Endothelial cell of umbilical vein (primary cell): ENCODE data around the gene COX4I1. TPM values are rescaled to one million over a fixed set of nuclear protein-coding genes. Genes with fewer than 3 reads are reported as not detected.

ENCODE experiments used
- BruUV-seq: library from RNA; stranded (reverse); fragments of 400-500 nt; replicated peaks from 2 replicates; lab custom pipeline; 2021; lab: Mats Ljungman, UMichigan
- CTCF ChIA-PET: fragments of 300-600, 350-600 bp; sonication (Branson Sonifier 250); formaldehyde crosslinking; loops from one replicate; lab custom pipeline; 2021; ENCODE audit warnings: antibody characterized with exemption, inconsistent platforms; lab: Charles Lee
- POLR2A ChIA-PET: fragments of 300-600, 350-600 bp; sonication (Branson Sonifier 250); formaldehyde crosslinking; loops from one replicate; lab custom pipeline; 2021; ENCODE audit warnings: antibody characterized with exemption, inconsistent platforms; lab: Charles Lee
- DNase-seq: peaks from one replicate; pipeline ENCODE4 v3.0.0-alpha.2; 2011; ENCODE audit warnings: low read depth, low spot score
- FAIRE-seq: peaks from 2 replicates; lab custom pipeline; 2011; peaks lifted over from hg19 to GRCh38; lab: Jason Lieb, UNC
- H2AFZ ChIP-seq: 2 replicates; pipeline ENCODE4 v1.6.0; 2012; ENCODE audit warnings: low read depth, low read length, control low read depth, inconsistent platforms
- H3K27ac ChIP-seq: 2 replicates; pipeline ENCODE4 v1.5.1; 2011; ENCODE audit warnings: low read depth, mild to moderate bottlenecking, control low read depth, low read length, moderate library complexity; ENCODE audit not compliant: insufficient read depth
- H3K27me3 ChIP-seq, 2 experiments: 2 replicates each; pipeline versions ENCODE4 v1.6.0 to v1.6.1; 2011; ENCODE audit warnings: low read length in 2 of 2, mixed read lengths in 1 of 2; ENCODE audit not compliant: control insufficient read depth in 2 of 2, insufficient read depth in 2 of 2
- H3K36me3 ChIP-seq, 2 experiments: 2 replicates in 1 of 2; 3 replicates in 1 of 2; pipeline ENCODE4 v1.5.1; 2011; ENCODE audit warnings: low read length in 2 of 2, mild to moderate bottlenecking in 1 of 2, moderate library complexity in 1 of 2; ENCODE audit not compliant: control insufficient read depth in 2 of 2, insufficient read depth in 2 of 2; ENCODE audit errors: extremely low read depth in 1 of 2
- H3K4me1 ChIP-seq: 3 replicates; pipeline ENCODE4 v1.5.1; 2011; ENCODE audit warnings: mild to moderate bottlenecking, low read length; ENCODE audit not compliant: control insufficient read depth, insufficient read depth; ENCODE audit errors: extremely low read depth
- H3K4me2 ChIP-seq: 2 replicates; pipeline ENCODE4 v1.6.1; 2011; ENCODE audit warnings: low read length, control low read depth, mixed read lengths; ENCODE audit not compliant: insufficient read depth
- H3K4me3 ChIP-seq, 3 experiments: fragments of 200-600 bp in 1 of 3; sonication (generic), shearing (Covaris generic) in 1 of 3; replicated peaks in 1 of 3; 2 replicates each; pipeline ENCODE4 v1.5.1; 2011 to 2016; ENCODE audit warnings: control low read depth in 3 of 3, low read length in 3 of 3, mild to moderate bottlenecking in 2 of 3, inconsistent platforms in 1 of 3, low read depth in 1 of 3, moderate library complexity in 1 of 3; ENCODE audit not compliant: insufficient read depth in 1 of 3
- H3K79me2 ChIP-seq: 2 replicates; pipeline ENCODE4 v1.6.0; 2012; ENCODE audit warnings: low read length, inconsistent platforms; ENCODE audit not compliant: control insufficient read depth, insufficient read depth
- H3K9ac ChIP-seq: replicated peaks from 2 replicates; pipeline ENCODE3; 2011; ENCODE audit warnings: low read length, control low read depth; ENCODE audit not compliant: insufficient read depth; ENCODE audit errors: extremely low read depth
- H3K9me1 ChIP-seq: replicated peaks from 3 replicates; pipeline ENCODE4 v1.6.0; 2011; ENCODE audit warnings: mild to moderate bottlenecking, low read length; ENCODE audit not compliant: control insufficient read depth, insufficient read depth; ENCODE audit errors: extremely low read depth
- H3K9me3 ChIP-seq: replicated peaks from 2 replicates; pipeline ENCODE4 v1.5.1; 2012; ENCODE audit warnings: low read length, inconsistent platforms; ENCODE audit not compliant: control insufficient read depth, insufficient read depth
- H4K20me1 ChIP-seq: replicated peaks from 2 replicates; pipeline ENCODE3; 2011; ENCODE audit warnings: mild to moderate bottlenecking, low read length; ENCODE audit not compliant: control insufficient read depth, insufficient read depth; ENCODE audit errors: extremely low read depth
- CTCF ChIP-seq, 2 donors: IDR thresholded peaks; 1 replicate in 1 of 2; 2 replicates in 1 of 2; pipeline ENCODE4 v1.5.1; 2011; ENCODE audit warnings: low read length in 2 of 2, mild to moderate bottlenecking in 2 of 2, moderate library complexity in 2 of 2, control low read depth in 1 of 2, inconsistent platforms in 1 of 2, low read depth in 1 of 2; ENCODE audit not compliant: insufficient read depth in 1 of 2; ENCODE audit errors: extremely low read depth in 1 of 2
- EZH2 ChIP-seq: IDR thresholded peaks from 2 replicates; pipeline ENCODE4 v1.6.1; 2012; ENCODE audit warnings: borderline replicate concordance, low read depth, mild to moderate bottlenecking, moderate library complexity, low read length, inconsistent platforms; ENCODE audit not compliant: severe bottlenecking
- FOS ChIP-seq: IDR thresholded peaks from 2 replicates; pipeline ENCODE4 v1.6.1; 2011; ENCODE audit warnings: mild to moderate bottlenecking, low read length, moderate library complexity, borderline replicate concordance; ENCODE audit not compliant: insufficient read depth
- GATA2 ChIP-seq: IDR thresholded peaks from 2 replicates; pipeline ENCODE4 v1.7.0; 2011; ENCODE audit warnings: low read depth, mild to moderate bottlenecking, moderate library complexity, mixed read lengths, low read length; ENCODE audit not compliant: insufficient read length, insufficient read depth
- JUN ChIP-seq: IDR thresholded peaks from 2 replicates; pipeline ENCODE4 v1.6.1; 2011; ENCODE audit warnings: borderline replicate concordance, low read depth; ENCODE audit not compliant: insufficient read length, insufficient read depth
- MAX ChIP-seq: IDR thresholded peaks from 2 replicates; pipeline ENCODE4 v1.6.1; 2011; ENCODE audit not compliant: insufficient read depth, insufficient read length
- MYC ChIP-seq: IDR thresholded peaks from one replicate; pipeline ENCODE4 v1.6.1; 2011; ENCODE audit warnings: mild to moderate bottlenecking, low read depth, low read length
- POLR2A ChIP-seq: IDR thresholded peaks from 2 replicates; pipeline ENCODE4 v1.6.1; 2012; ENCODE audit warnings: low read depth, mild to moderate bottlenecking, control low read depth, low read length
- POLR2AphosphoS5 ChIP-seq: IDR thresholded peaks from 2 replicates; pipeline ENCODE4 v1.6.1; 2012; ENCODE audit warnings: low read depth, mild to moderate bottlenecking, control low read depth, low read length, moderate library complexity; ENCODE audit not compliant: insufficient read depth
- dilution Hi-C: fragments of 300-500 bp; cut with MboI; formaldehyde crosslinking; loops from one replicate; pipeline ENCODE4 v1.15.0; 2019; ENCODE audit warnings: low sequenced_read_pairs; ENCODE audit not compliant: extremely low pct_ligation_motif_present
- intact Hi-C: fragments of 100-400 bp; cut with micrococcal nuclease; formaldehyde crosslinking; loops from one replicate; pipeline ENCODE4 v1.10.0; 2022
- polyA plus RNA-seq, 4 experiments: library from polyadenylated mRNA; depleted of rRNA in 3 of 4; stranded (reverse) in 3 of 4; unstranded in 1 of 4; fragments of >200 nt; gene quantifications; 2 replicates each; pipeline versions ENCODE4 v1.2.1 to v1.2.3, GENCODE V29; 2011 to 2012; ENCODE audit warnings: missing spikeins in 1 of 4
- total RNA-seq: library from RNA; stranded (reverse); gene quantifications from 2 replicates; pipeline ENCODE4 v1.2.3, GENCODE V29; 2021

The COX4I1 gene
- total and polyA plus RNA-seq, 2 donors (not counting 3 experiments of a cell fraction or from before 2014, with no cell fraction given), result 560 to 953 TPM

- BruUV-seq, result no TSS peak
- DNase-seq, result no peak
- no peaks in the 10 kb centered on the region for H3K9me3 ChIP-seq
- no peak overlapping the region for H3K4me3 ChIP-seq
- dilution Hi-C loops (no loop called here), intact Hi-C loops (no loop called here)
- no peak overlapping the region for H2AFZ ChIP-seq
- FAIRE-seq, result no peak
- no peaks in the 10 kb centered on the region for H3K9me1 ChIP-seq
- H3K36me3 ChIP-seq, result peaks cover 10 to 34% of the 10 kb centered on the region in 2 experiments
- TF ChIP-seq POLR2AphosphoS5 (no peak), GATA2 (no peak), EZH2 (no peak), MAX (no peak), JUN (no peak), CTCF (IDR thresholded peaks at IDR 0.05; ENCODE audit: extremely low read depth in 1 of 2, insufficient read depth in 1 of 2, low read depth in 1 of 2, low read length in 2 of 2) (no peak), FOS (no peak), MYC (no peak), POLR2A (no peak)
- no peaks in the 10 kb centered on the region for H4K20me1 ChIP-seq
- no peak overlapping the region for H3K4me2 ChIP-seq
- CTCF ChIA-PET, result no interaction called here
- no peak overlapping the region for H3K27ac ChIP-seq
- peaks cover 26% of the 10 kb centered on the region for H3K79me2 ChIP-seq
- POLR2A ChIA-PET, result no interaction called here
- H3K9ac ChIP-seq, result no peak overlapping the region
- no peaks in the 10 kb centered on the region for H3K27me3 ChIP-seq
- peaks cover 16% of the 10 kb centered on the region for H3K4me1 ChIP-seq
Measured at GRCh38 chr16:85782451-85782850, 17.0 kb upstream of the COX4I1 start.
